Measurements from ENCODE around the gene NEK2.

DNA sequence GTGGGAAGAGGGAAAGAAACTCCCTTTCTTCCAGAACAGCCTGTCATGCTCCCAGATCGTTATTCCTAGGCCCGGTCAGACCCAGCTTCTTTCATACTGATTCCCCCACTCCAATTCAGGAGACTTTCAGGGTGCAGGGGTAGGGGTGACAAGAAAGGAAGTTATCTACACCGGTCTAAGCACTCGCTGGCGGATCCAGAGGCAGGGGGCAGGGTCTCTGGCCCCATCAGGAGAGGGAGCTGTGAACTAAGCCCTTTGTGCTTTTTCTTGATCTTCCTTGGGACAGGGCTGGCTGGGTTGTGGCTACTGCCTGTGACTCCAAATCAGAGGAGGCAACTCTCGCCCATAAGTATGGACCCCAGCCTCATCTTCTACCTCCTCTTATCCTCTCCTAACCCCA is 44.3 kb downstream of the NEK2 start:
- no peak for TF ChIP-seq POLR2A (IDR thresholded peaks at IDR 0.05)
- TF ChIP-seq CTCF (IDR thresholded peaks at IDR 0.05), result no peak
- TF ChIP-seq POLR2AphosphoS5 (IDR thresholded peaks at IDR 0.05; ENCODE audit: insufficient read depth in 1 of 2, low read depth in 1 of 2), result no peak
